Measurements from ENCODE around the gene COL13A1. TPM values are rescaled to one million over a fixed set of nuclear protein-coding genes. Genes with fewer than 3 reads are reported as not detected.

Gene COL13A1
- total and polyA plus RNA-seq, 7 experiments from 2014 or later, result 0.88 TPM; not detected in 6

DNA sequence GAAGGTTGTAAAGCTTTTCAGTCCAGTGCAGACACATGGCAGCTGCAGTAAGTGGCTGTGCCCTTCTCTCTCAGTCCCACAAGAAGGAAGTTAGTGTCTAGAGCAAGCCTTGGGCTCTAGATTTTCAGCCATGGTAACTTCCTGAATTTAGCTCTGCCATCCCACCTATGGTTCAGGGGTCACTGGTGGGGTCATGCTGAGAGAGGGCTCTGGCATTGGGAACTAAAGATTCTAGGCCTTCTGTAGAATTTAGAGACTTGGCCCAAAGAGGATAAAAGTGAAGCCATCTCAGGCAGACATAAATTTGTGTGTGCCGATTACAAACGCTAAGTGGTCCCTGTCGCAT lies 113.5 kb downstream of the COL13A1 start:
- no peaks in the 10 kb centered on the region for H3K36me3 Mint-ChIP-seq
- H3K4me3 Mint-ChIP-seq, result no peak overlapping the region
- H3K27me3 Mint-ChIP-seq, result peaks cover 0 to 13% (median 7%) of the 10 kb centered on the region in 5 donors
- POLR2A ChIA-PET, result no interaction called here
- Histone ChIP-seq H3K4me1 (ENCODE audit: control insufficient read depth in 2 of 2, insufficient read depth in 2 of 2, low read length in 2 of 2) (no peaks in the 10 kb centered on the region), H3K27ac (ENCODE audit: low read depth, low read length) (no peak overlapping the region), H3K4me3 (ENCODE audit: low read length) (no peak overlapping the region), H3K9me3 (ENCODE audit: control insufficient read depth in 2 of 3, low read length in 3 of 3) (no peaks in the 10 kb centered on the region), H3K36me3 (ENCODE audit: control insufficient read depth in 2 of 3, insufficient read depth in 3 of 3, low read length in 3 of 3) (no peaks in the 10 kb centered on the region), H3K27me3 (ENCODE audit: control insufficient read depth in 2 of 2, insufficient read depth in 2 of 2, low read length in 2 of 2) (no peaks in the 10 kb centered on the region)
- CTCF ChIA-PET, result no interaction called here
- H3K27ac Mint-ChIP-seq, result no peak overlapping the region
- intact Hi-C loops (cut with micrococcal nuclease), result loop anchor here in 1 of 2 donors (2.0 kb wide), 1 partner anchor 128 kb away; no protein-coding TSS in a partner anchor
- no peaks in the 10 kb centered on the region for H3K9me3 Mint-ChIP-seq
- peaks cover 0 to 5% (median 0%) of the 10 kb centered on the region in 7 donors for H3K4me1 Mint-ChIP-seq
- ATAC-seq (no peak), DNase-seq (no peak)

DNA sequence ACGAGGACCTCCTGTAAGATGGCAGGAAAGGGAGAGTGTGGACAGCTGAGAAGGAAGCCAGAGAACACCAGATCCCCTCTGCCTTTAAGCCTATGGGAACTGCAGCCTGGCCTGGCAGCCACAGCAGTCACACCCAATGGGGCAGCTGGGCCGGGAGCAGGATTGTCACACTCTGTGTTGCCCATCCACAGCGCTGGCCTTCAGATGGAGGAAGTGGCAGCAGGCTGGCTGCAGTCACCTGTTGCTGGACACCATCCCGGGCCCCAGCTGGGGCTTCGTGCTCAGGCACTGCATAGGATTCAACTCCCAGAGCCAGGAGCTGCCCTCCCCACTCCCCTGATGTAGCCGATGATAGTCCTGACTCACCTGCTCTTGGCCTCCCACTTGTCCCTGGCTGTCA lies 114.4 kb downstream of the COL13A1 start:
- peaks cover 0 to 5% (median 0%) of the 10 kb centered on the region in 7 donors for H3K4me1 Mint-ChIP-seq
- peaks cover 0 to 13% (median 7%) of the 10 kb centered on the region in 5 donors for H3K27me3 Mint-ChIP-seq
- H3K4me3 ChIP-seq (ENCODE audit: low read length), result no peak overlapping the region
- H3K36me3 ChIP-seq (ENCODE audit: control insufficient read depth in 2 of 3, insufficient read depth in 3 of 3, low read length in 3 of 3), result no peaks in the 10 kb centered on the region
- H3K9me3 Mint-ChIP-seq, result no peaks in the 10 kb centered on the region
- CTCF ChIA-PET, result no interaction called here
- POLR2A ChIA-PET, result no interaction called here
- H3K27me3 ChIP-seq (ENCODE audit: control insufficient read depth in 2 of 2, insufficient read depth in 2 of 2, low read length in 2 of 2), result no peaks in the 10 kb centered on the region
- DNase-seq, result no peak
- no peak overlapping the region for H3K27ac Mint-ChIP-seq
- no peak overlapping the region for H3K4me3 Mint-ChIP-seq
- no peaks in the 10 kb centered on the region for H3K4me1 ChIP-seq (ENCODE audit: control insufficient read depth in 2 of 2, insufficient read depth in 2 of 2, low read length in 2 of 2)
- no peaks in the 10 kb centered on the region for H3K36me3 Mint-ChIP-seq
- no peaks in the 10 kb centered on the region for H3K9me3 ChIP-seq (ENCODE audit: control insufficient read depth in 2 of 3, low read length in 3 of 3)
- no peak for ATAC-seq
- intact Hi-C loops (cut with micrococcal nuclease), result no loop called here
- H3K27ac ChIP-seq (ENCODE audit: low read depth, low read length), result no peak overlapping the region

DNA sequence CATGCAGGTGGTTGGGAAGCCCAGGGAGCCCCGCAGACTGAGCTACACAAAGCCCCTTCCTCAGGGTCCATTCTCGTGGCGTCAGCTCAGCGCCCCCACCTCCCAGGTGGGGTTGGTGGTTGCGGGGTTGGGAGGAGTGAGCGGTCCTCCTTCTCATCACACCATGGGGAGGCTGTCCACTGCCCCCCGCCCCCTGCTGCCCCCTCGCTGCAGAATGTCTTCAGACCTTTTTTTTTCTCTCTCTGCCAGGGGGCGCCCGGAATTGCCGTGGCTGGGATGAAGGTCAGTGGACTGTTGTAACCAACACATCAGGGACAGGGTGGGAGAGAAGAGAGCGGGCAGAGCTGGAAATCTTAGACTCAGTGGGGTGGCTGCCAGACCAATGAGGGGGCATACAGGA lies 116.3 kb downstream of the COL13A1 start:
- intact Hi-C loops (cut with micrococcal nuclease), result no loop called here
- no peak for ATAC-seq
- H3K27ac ChIP-seq (ENCODE audit: low read depth, low read length), result no peak overlapping the region
- no peaks in the 10 kb centered on the region for H3K36me3 Mint-ChIP-seq
- no peaks in the 10 kb centered on the region for H3K4me1 ChIP-seq (ENCODE audit: control insufficient read depth in 2 of 2, insufficient read depth in 2 of 2, low read length in 2 of 2)
- H3K27me3 ChIP-seq (ENCODE audit: control insufficient read depth in 2 of 2, insufficient read depth in 2 of 2, low read length in 2 of 2), result no peaks in the 10 kb centered on the region
- ChIA-PET POLR2A (no interaction called here), CTCF (no interaction called here)
- H3K4me3 ChIP-seq (ENCODE audit: low read length), result no peak overlapping the region
- no peak for DNase-seq
- no peaks in the 10 kb centered on the region for H3K36me3 ChIP-seq (ENCODE audit: control insufficient read depth in 2 of 3, insufficient read depth in 3 of 3, low read length in 3 of 3)
- H3K9me3 Mint-ChIP-seq, result no peaks in the 10 kb centered on the region
- no peak overlapping the region for H3K27ac Mint-ChIP-seq
- H3K9me3 ChIP-seq (ENCODE audit: control insufficient read depth in 2 of 3, low read length in 3 of 3), result no peaks in the 10 kb centered on the region
- H3K27me3 Mint-ChIP-seq, result peaks cover 0 to 13% (median 2%) of the 10 kb centered on the region in 5 donors
- peaks cover 0 to 5% (median 0%) of the 10 kb centered on the region in 7 donors for H3K4me1 Mint-ChIP-seq
- no peak overlapping the region for H3K4me3 Mint-ChIP-seq

DNA sequence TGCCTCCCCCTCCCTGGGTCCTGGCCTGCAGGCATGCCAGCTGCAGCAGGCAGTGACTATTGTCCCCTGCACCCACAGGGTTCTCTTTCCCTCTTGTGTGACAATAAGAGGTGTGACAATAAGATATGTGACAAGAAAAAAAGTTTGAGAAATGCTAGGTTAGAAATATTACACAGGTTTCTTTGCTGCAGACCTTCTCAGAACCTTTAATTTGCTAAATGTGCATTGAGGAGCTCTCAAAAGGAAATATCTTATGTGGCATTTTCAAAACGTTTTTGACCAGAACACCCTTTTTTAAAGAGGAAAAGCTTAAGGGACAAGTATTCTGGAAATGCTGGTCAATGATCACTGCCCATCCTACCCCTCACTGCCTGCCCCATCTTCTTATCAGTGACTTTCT lies 117.5 kb downstream of the COL13A1 start:
- Mint-ChIP-seq H3K4me3 (no peak overlapping the region), H3K27ac (no peak overlapping the region), H3K9me3 (no peaks in the 10 kb centered on the region), H3K27me3 (peaks cover 0 to 12% (median 0%) of the 10 kb centered on the region in 5 donors), H3K4me1 (peaks cover 0 to 4% (median 0%) of the 10 kb centered on the region in 7 donors), H3K36me3 (no peaks in the 10 kb centered on the region)
- Histone ChIP-seq H3K27ac (ENCODE audit: low read depth, low read length) (no peak overlapping the region), H3K36me3 (ENCODE audit: control insufficient read depth in 2 of 3, insufficient read depth in 3 of 3, low read length in 3 of 3) (no peaks in the 10 kb centered on the region), H3K4me3 (ENCODE audit: low read length) (no peak overlapping the region), H3K27me3 (ENCODE audit: control insufficient read depth in 2 of 2, insufficient read depth in 2 of 2, low read length in 2 of 2) (no peaks in the 10 kb centered on the region), H3K4me1 (ENCODE audit: control insufficient read depth in 2 of 2, insufficient read depth in 2 of 2, low read length in 2 of 2) (no peaks in the 10 kb centered on the region), H3K9me3 (ENCODE audit: control insufficient read depth in 2 of 3, low read length in 3 of 3) (no peaks in the 10 kb centered on the region)
- ATAC-seq (no peak), DNase-seq (no peak)
- POLR2A ChIA-PET, result interaction anchor here (0.6 kb wide), 1 partner anchor 1165 kb away, joined by 3 read pairs; no protein-coding TSS in a partner anchor
- CTCF ChIA-PET, result no interaction called here
- intact Hi-C loops (cut with micrococcal nuclease), result no loop called here

DNA sequence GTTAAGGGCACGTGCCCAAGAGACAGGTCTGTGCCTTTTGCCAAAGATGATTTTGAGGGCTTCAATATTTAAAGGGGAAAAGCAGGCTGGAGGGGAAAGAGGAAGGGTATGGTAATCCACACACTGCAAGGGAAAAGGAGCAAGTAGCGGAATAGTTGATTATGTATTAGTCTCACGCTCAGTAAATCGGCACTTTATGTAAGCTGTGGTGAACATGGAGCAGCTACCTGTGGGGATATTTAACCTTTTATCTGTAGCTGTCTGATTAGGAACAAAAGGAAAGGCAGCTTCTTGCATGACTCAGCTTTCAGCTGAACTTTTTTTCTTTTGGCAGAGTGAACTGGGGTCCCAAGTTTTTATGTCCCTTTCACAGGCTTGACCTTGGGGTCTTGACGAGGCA lies 123.4 kb downstream of the COL13A1 start:
- DNase-seq (no peak), ATAC-seq (no peak)
- H3K4me3 Mint-ChIP-seq, result no peak overlapping the region
- no peaks in the 10 kb centered on the region for H3K36me3 ChIP-seq (ENCODE audit: control insufficient read depth in 2 of 3, insufficient read depth in 3 of 3, low read length in 3 of 3)
- CTCF ChIA-PET, result no interaction called here
- POLR2A ChIA-PET, result no interaction called here
- H3K36me3 Mint-ChIP-seq, result peaks cover 0 to 8% (median 0%) of the 10 kb centered on the region in 5 donors
- peaks cover 0 to 12% (median 9%) of the 10 kb centered on the region in 5 donors for H3K27me3 Mint-ChIP-seq
- H3K4me1 ChIP-seq (ENCODE audit: control insufficient read depth in 2 of 2, insufficient read depth in 2 of 2, low read length in 2 of 2), result no peaks in the 10 kb centered on the region
- no peak overlapping the region for H3K4me3 ChIP-seq (ENCODE audit: low read length)
- H3K27ac Mint-ChIP-seq, result no peak overlapping the region
- no peak overlapping the region for H3K27ac ChIP-seq (ENCODE audit: low read depth, low read length)
- H3K4me1 Mint-ChIP-seq, result peaks cover 0 to 2% (median 0%) of the 10 kb centered on the region in 7 donors
- no peaks in the 10 kb centered on the region for H3K27me3 ChIP-seq (ENCODE audit: control insufficient read depth in 2 of 2, insufficient read depth in 2 of 2, low read length in 2 of 2)
- no peaks in the 10 kb centered on the region for H3K9me3 ChIP-seq (ENCODE audit: control insufficient read depth in 2 of 3, low read length in 3 of 3)
- peaks cover 0 to 5% (median 0%) of the 10 kb centered on the region in 11 donors for H3K9me3 Mint-ChIP-seq
- intact Hi-C loops (cut with micrococcal nuclease), result no loop called here

DNA sequence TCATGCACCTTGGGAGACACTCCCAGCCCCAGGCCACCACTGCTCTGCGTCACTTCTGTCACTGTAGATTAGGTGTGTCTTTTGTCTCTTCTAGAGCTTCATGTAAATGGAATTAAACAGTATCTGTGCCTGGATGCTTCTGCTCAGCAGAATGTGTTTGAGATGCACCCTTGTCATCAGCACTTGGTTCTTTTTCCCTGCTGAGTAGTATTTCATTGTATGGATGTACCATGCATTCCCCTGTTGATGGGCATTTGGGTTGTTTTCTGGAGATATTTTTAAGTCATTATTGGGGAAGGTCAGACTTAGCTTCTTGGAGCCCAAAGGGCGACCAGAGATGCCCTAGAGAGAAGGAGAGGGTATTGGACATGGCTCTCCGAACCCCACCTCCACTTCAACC lies 126.6 kb downstream of the COL13A1 start:
- H3K27me3 ChIP-seq (ENCODE audit: control insufficient read depth in 2 of 2, insufficient read depth in 2 of 2, low read length in 2 of 2), result no peaks in the 10 kb centered on the region
- no peaks in the 10 kb centered on the region for H3K36me3 ChIP-seq (ENCODE audit: control insufficient read depth in 2 of 3, insufficient read depth in 3 of 3, low read length in 3 of 3)
- POLR2A ChIA-PET, result no interaction called here
- no peak overlapping the region for H3K4me3 Mint-ChIP-seq
- no peaks in the 10 kb centered on the region for H3K4me1 ChIP-seq (ENCODE audit: control insufficient read depth in 2 of 2, insufficient read depth in 2 of 2, low read length in 2 of 2)
- DNase-seq, result no peak
- H3K4me3 ChIP-seq (ENCODE audit: low read length), result no peak overlapping the region
- H3K4me1 Mint-ChIP-seq, result peaks cover 0 to 2% (median 0%) of the 10 kb centered on the region in 7 donors
- peaks cover 0 to 24% (median 9%) of the 10 kb centered on the region in 5 donors for H3K27me3 Mint-ChIP-seq
- peaks cover 0 to 5% (median 0%) of the 10 kb centered on the region in 11 donors for H3K9me3 Mint-ChIP-seq
- no peak overlapping the region for H3K27ac Mint-ChIP-seq
- H3K27ac ChIP-seq (ENCODE audit: low read depth, low read length), result no peak overlapping the region
- H3K9me3 ChIP-seq (ENCODE audit: control insufficient read depth in 2 of 3, low read length in 3 of 3), result no peaks in the 10 kb centered on the region
- no peak for ATAC-seq
- peaks cover 0 to 8% (median 0%) of the 10 kb centered on the region in 5 donors for H3K36me3 Mint-ChIP-seq
- CTCF ChIA-PET, result no interaction called here
- intact Hi-C loops (cut with micrococcal nuclease), result no loop called here

DNA sequence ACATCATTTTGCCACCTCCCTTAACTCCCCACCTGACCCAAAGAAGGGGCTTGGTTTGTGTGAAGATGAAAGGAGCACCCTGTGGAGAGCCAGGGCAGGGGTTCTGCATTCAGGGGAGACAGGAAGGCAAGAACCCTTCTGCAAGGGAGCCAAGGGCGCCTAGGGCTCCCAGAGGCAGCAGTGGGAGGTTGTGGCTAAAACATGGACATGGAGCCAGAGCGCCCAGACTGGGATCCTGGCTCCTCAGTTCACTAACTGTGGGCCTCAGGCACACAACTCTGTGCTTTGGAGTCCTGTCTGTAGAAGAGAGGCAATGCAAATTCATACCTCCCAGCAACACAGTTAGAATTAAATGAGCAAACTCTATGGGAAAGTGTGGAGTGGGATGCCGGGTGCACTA lies 127.9 kb downstream of the COL13A1 start:
- Histone ChIP-seq H3K27ac (ENCODE audit: low read depth, low read length) (no peak overlapping the region), H3K36me3 (ENCODE audit: control insufficient read depth in 2 of 3, insufficient read depth in 3 of 3, low read length in 3 of 3) (no peaks in the 10 kb centered on the region), H3K9me3 (ENCODE audit: control insufficient read depth in 2 of 3, low read length in 3 of 3) (no peaks in the 10 kb centered on the region), H3K27me3 (ENCODE audit: control insufficient read depth in 2 of 2, insufficient read depth in 2 of 2, low read length in 2 of 2) (no peaks in the 10 kb centered on the region), H3K4me1 (ENCODE audit: control insufficient read depth in 2 of 2, insufficient read depth in 2 of 2, low read length in 2 of 2) (no peaks in the 10 kb centered on the region), H3K4me3 (ENCODE audit: low read length) (no peak overlapping the region)
- intact Hi-C loops (cut with micrococcal nuclease), result no loop called here
- H3K4me1 Mint-ChIP-seq, result peaks cover 0 to 2% (median 0%) of the 10 kb centered on the region in 7 donors
- no peak for ATAC-seq
- H3K27ac Mint-ChIP-seq, result no peak overlapping the region
- ChIA-PET POLR2A (no interaction called here), CTCF (no interaction called here)
- peaks cover 0 to 5% (median 0%) of the 10 kb centered on the region in 11 donors for H3K9me3 Mint-ChIP-seq
- no peak overlapping the region for H3K4me3 Mint-ChIP-seq
- H3K27me3 Mint-ChIP-seq, result peaks cover 0 to 24% (median 9%) of the 10 kb centered on the region in 5 donors
- DNase-seq, result no peak
- peaks cover 0 to 8% (median 0%) of the 10 kb centered on the region in 5 donors for H3K36me3 Mint-ChIP-seq
